HG02610 (cell line): ENCODE data around the gene PRSS2.
A peak's percentile ranks its signal among the peaks of the same experiment; 100 is the strongest.

ENCODE experiments used
- ATAC-seq: cut with Tn5 transposase; IDR thresholded peaks from one replicate; pipeline ENCODE4 v1.9.1; 2021; ENCODE audit warnings: mild to moderate bottlenecking, moderate library complexity; ENCODE audit not compliant: unreplicated experiment

The PRSS2 gene

GRCh38 chr7:142784716-142785115, 13.9 kb downstream of the PRSS2 start:
- ATAC-seq: no peak

GRCh38 chr7:142785841-142786250, 15.1 kb downstream of the PRSS2 start:
- no peak for ATAC-seq

- ATAC-seq: no peak
Observed at GRCh38 chr7:142787034-142787768, 16.4 kb downstream of the PRSS2 start.

- no peak for ATAC-seq
Observed at GRCh38 chr7:142787783-142788182, 17.0 kb downstream of the PRSS2 start.

- no peak for ATAC-seq
Observed at GRCh38 chr7:142788303-142789289, 17.8 kb downstream of the PRSS2 start.

- ATAC-seq: no peak
Observed at GRCh38 chr7:142789441-142789840, 18.7 kb downstream of the PRSS2 start.

GRCh38 chr7:142790056-142790455, 19.3 kb downstream of the PRSS2 start:
- no peak for ATAC-seq

GRCh38 chr7:142790555-142790954, 19.8 kb downstream of the PRSS2 start:
- ATAC-seq: no peak

GRCh38 chr7:142791502-142791901, 20.7 kb downstream of the PRSS2 start:
- no peak for ATAC-seq

GRCh38 chr7:142792129-142792528, 21.4 kb downstream of the PRSS2 start:
- no peak for ATAC-seq

- no peak for ATAC-seq
Observed at GRCh38 chr7:142792593-142792992, 21.8 kb downstream of the PRSS2 start.

GRCh38 chr7:142793156-142793555, 22.4 kb downstream of the PRSS2 start:
- no peak for ATAC-seq

GRCh38 chr7:142795339-142795863, 24.6 kb downstream of the PRSS2 start:
- ATAC-seq: no peak

GRCh38 chr7:142796001-142796500, 25.3 kb downstream of the PRSS2 start:
- no peak for ATAC-seq

GRCh38 chr7:142796501-142797390, 26.0 kb downstream of the PRSS2 start:
- ATAC-seq: peak; percentile 32

- peak; percentile 25 for ATAC-seq
Observed at GRCh38 chr7:142797391-142798377, 26.9 kb downstream of the PRSS2 start.

- ATAC-seq: no peak
Observed at GRCh38 chr7:142798451-142799436, 28.0 kb downstream of the PRSS2 start.

GRCh38 chr7:142799437-142799835, 28.7 kb downstream of the PRSS2 start:
- no peak for ATAC-seq
